H1 (cell line): Measurements from ENCODE around the gene SEMA3B. TPM values are rescaled to one million over a fixed set of nuclear protein-coding genes. Genes with fewer than 3 reads are reported as not detected.

ENCODE experiments used
- POU5F1 ChIP-seq: IDR thresholded peaks from 2 replicates; pipeline ENCODE4 v1.6.1; 2011; ENCODE audit warnings: low read depth, mild to moderate bottlenecking, low read length, moderate library complexity
- SP4 ChIP-seq: IDR thresholded peaks from 2 replicates; pipeline ENCODE4 v1.6.1; 2012; ENCODE audit warnings: low read length, inconsistent platforms
- TAF1 ChIP-seq: IDR thresholded peaks from 2 replicates; pipeline ENCODE4 v1.6.1; 2011; ENCODE audit warnings: mild to moderate bottlenecking, low read depth, low read length
- TBP ChIP-seq: IDR thresholded peaks from 2 replicates; pipeline ENCODE4 v1.6.1; 2011; ENCODE audit warnings: low read depth, low read length, improper control_type of control experiment
- polyA plus RNA-seq, 7 experiments: library from polyadenylated mRNA; depleted of rRNA in 3 of 7; stranded (reverse) in 5 of 7; unstranded in 2 of 7; fragments of >200 nt in 5 of 7; fragments of 200-250 nt in 2 of 7; gene quantifications; 1 replicate in 5 of 7; 2 replicates in 1 of 7; 4 replicates in 1 of 7; pipeline versions ENCODE4 v1.2.1 to v1.2.3, GENCODE V29; 2011 to 2013; ENCODE audit warnings: missing spikeins in 2 of 7, mixed read lengths in 2 of 7
- total RNA-seq: library from RNA; stranded (reverse); fragmentation: NEBNext Ultra II Directional; extraction: Animal tissue kit (Norgen Biotek cat#: 25700); gene quantifications from 2 replicates; pipeline ENCODE4 v1.2.1, GENCODE V29; 2021
- TF ChIP-seq, protein P1 (sequence below): IDR thresholded peaks from 2 replicates; pipeline ENCODE4 v1.6.1; 2011; ENCODE audit warnings: low read length, improper control_type of control experiment
- TF ChIP-seq, protein P2 (sequence below), 3 experiments: IDR thresholded peaks; 1 replicate in 2 of 3; 2 replicates in 1 of 3; pipeline versions ENCODE4 v1.5.1 to v1.6.1; 2011; ENCODE audit warnings: low read length in 3 of 3, mild to moderate bottlenecking in 3 of 3, inconsistent platforms in 2 of 3, low read depth in 1 of 3, moderate library complexity in 1 of 3; ENCODE audit not compliant: insufficient read depth in 1 of 3; ENCODE audit errors: control extremely low read depth in 1 of 3

SEMA3B gene
- total and polyA plus RNA-seq, 2 of the 8 experiments (the other 6 are each of a cell fraction or from before 2014, with no cell fraction given): 3.0 to 4.7 TPM

DNA sequence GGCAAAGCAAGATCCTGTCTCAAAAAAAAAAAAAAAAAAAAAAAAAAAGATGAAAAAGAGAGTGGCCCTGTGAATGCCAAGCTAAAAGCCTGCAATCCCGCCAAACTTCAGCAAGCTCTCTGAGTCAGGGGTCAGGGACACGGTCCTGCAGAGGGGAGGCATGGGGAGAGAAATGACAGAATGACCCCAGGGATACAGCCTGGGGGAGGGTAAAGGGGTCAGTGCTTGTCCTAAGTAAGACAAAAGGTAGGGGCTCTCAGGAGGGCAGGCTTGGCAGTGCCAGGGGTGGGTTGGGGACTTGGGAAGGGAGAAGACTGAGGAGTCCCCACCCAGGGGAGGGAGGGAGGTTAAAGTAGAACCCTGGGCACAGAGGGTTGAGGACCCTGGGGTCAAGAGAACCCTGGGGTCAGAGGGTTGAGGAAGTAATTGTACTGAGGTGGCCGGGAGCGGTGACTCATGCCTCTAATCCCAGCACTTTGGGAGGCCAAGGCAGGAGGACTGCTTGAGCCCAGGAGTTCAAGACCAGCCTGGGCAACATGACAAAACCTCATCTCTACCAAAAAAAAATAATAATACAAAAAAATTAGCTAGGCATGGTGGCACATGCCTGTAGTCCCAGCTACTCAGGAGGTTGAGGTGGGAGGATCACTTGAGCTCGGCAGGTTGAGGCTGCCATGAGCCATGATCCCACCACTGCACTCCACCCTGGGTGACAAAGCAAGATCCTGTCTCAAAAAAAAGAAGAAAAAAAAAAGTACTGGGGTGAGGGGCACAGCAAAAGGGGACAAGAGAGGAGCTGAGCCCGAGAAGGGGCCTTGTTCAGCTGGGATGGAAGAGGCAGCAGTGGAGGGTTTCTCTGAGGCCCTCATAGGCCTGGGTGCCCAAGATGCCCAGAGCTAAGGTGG, 5.2 kb upstream of the SEMA3B start (continued):
- TF ChIP-seq, protein P1, sequence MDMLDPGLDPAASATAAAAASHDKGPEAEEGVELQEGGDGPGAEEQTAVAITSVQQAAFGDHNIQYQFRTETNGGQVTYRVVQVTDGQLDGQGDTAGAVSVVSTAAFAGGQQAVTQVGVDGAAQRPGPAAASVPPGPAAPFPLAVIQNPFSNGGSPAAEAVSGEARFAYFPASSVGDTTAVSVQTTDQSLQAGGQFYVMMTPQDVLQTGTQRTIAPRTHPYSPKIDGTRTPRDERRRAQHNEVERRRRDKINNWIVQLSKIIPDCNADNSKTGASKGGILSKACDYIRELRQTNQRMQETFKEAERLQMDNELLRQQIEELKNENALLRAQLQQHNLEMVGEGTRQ: no peak
- TF ChIP-seq TBP (no peak), TAF1 (no peak), POU5F1 (no peak), SP4 (no peak)
- TF ChIP-seq, protein P2, sequence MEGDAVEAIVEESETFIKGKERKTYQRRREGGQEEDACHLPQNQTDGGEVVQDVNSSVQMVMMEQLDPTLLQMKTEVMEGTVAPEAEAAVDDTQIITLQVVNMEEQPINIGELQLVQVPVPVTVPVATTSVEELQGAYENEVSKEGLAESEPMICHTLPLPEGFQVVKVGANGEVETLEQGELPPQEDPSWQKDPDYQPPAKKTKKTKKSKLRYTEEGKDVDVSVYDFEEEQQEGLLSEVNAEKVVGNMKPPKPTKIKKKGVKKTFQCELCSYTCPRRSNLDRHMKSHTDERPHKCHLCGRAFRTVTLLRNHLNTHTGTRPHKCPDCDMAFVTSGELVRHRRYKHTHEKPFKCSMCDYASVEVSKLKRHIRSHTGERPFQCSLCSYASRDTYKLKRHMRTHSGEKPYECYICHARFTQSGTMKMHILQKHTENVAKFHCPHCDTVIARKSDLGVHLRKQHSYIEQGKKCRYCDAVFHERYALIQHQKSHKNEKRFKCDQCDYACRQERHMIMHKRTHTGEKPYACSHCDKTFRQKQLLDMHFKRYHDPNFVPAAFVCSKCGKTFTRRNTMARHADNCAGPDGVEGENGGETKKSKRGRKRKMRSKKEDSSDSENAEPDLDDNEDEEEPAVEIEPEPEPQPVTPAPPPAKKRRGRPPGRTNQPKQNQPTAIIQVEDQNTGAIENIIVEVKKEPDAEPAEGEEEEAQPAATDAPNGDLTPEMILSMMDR (IDR thresholded peaks at IDR 0.05; ENCODE audit: control extremely low read depth in 1 of 3, insufficient read depth in 1 of 3, low read depth in 1 of 3, low read length in 3 of 3): no peak
